CD14-positive monocyte (primary cell): Measurements from ENCODE around the gene PCDHAC2. TPM values are rescaled to one million over a fixed set of nuclear protein-coding genes. Genes with fewer than 3 reads are reported as not detected.

Experiments used
- DNase-seq, 3 donors: peaks; one replicate each; pipeline ENCODE4 v3.0.0-alpha.2; 2011 to 2022
- H2AFZ ChIP-seq: 2 replicates; pipeline ENCODE4 v1.6.0; 2012; ENCODE audit warnings: mild to moderate bottlenecking, low read depth, low read length, inconsistent platforms; ENCODE audit not compliant: insufficient read depth, poor library complexity, severe bottlenecking
- H3K27ac ChIP-seq, 2 donors: 1 replicate in 1 of 2; 2 replicates in 1 of 2; pipeline ENCODE4 v1.5.1; 2012 to 2013; ENCODE audit warnings: low read length in 2 of 2, control low read depth in 1 of 2, inconsistent platforms in 1 of 2, low read depth in 1 of 2, mild to moderate bottlenecking in 1 of 2
- H3K27me3 ChIP-seq, 2 donors: one replicate each; pipeline versions ENCODE4 v1.6.0 to v1.6.1; 2011 to 2013; ENCODE audit warnings: low read length in 2 of 2; ENCODE audit not compliant: control insufficient read depth in 2 of 2, insufficient read depth in 2 of 2
- H3K36me3 ChIP-seq, 2 donors: replicated peaks in 1 of 2; 1 replicate in 1 of 2; 2 replicates in 1 of 2; pipeline versions ENCODE4 v1.5.1 to v1.6.1; 2012 to 2013; ENCODE audit warnings: low read length in 2 of 2, control low read depth in 1 of 2, inconsistent platforms in 1 of 2, mild to moderate bottlenecking in 1 of 2; ENCODE audit not compliant: insufficient read depth in 2 of 2, control insufficient read depth in 1 of 2
- H3K4me1 ChIP-seq, 2 donors: 1 replicate in 1 of 2; 2 replicates in 1 of 2; pipeline versions ENCODE4 v1.5.1 to v1.6.1; 2012 to 2013; ENCODE audit warnings: low read length in 2 of 2, control low read depth in 1 of 2, inconsistent platforms in 1 of 2, mild to moderate bottlenecking in 1 of 2, moderate library complexity in 1 of 2; ENCODE audit not compliant: insufficient read depth in 2 of 2, control insufficient read depth in 1 of 2
- H3K4me2 ChIP-seq: replicated peaks from 2 replicates; pipeline ENCODE3; 2012; ENCODE audit warnings: low read length, moderate library complexity, mild to moderate bottlenecking; ENCODE audit not compliant: poor library complexity, severe bottlenecking; ENCODE audit errors: extremely low read depth
- H3K4me3 ChIP-seq, 3 experiments: fragments of 200-600 bp in 1 of 3; sonication (generic) in 1 of 3; replicated peaks in 1 of 3; 1 replicate in 2 of 3; 2 replicates in 1 of 3; pipeline ENCODE4 v1.5.1; 2011 to 2013; ENCODE audit warnings: low read length in 3 of 3, mild to moderate bottlenecking in 3 of 3, control low read depth in 2 of 3, low read depth in 2 of 3, inconsistent platforms in 1 of 3, moderate library complexity in 1 of 3
- H3K79me2 ChIP-seq: 2 replicates; pipeline ENCODE4 v1.6.0; 2012; ENCODE audit warnings: mild to moderate bottlenecking, control low read depth, inconsistent platforms, low read length, moderate library complexity; ENCODE audit not compliant: insufficient read depth
- H3K9ac ChIP-seq: 2 replicates; pipeline ENCODE4 v1.6.0; 2017; ENCODE audit warnings: low read length, mild to moderate bottlenecking; ENCODE audit not compliant: insufficient read depth, poor library complexity, severe bottlenecking
- H3K9me3 ChIP-seq, 2 donors: replicated peaks in 1 of 2; 1 replicate in 1 of 2; 2 replicates in 1 of 2; pipeline versions ENCODE4 v1.5.1 to v1.6.1; 2012 to 2013; ENCODE audit warnings: low read length in 2 of 2, control low read depth in 1 of 2; ENCODE audit not compliant: control insufficient read depth in 1 of 2, insufficient read depth in 1 of 2
- H4K20me1 ChIP-seq: 2 replicates; pipeline ENCODE4 v1.6.0; 2012; ENCODE audit warnings: mild to moderate bottlenecking, low read length, control low read depth, moderate library complexity; ENCODE audit not compliant: insufficient read depth
- H3K27ac Mint-ChIP-seq, 7 donors: one replicate each; pipeline ENCODE4 v1.8.0; 2020; ENCODE audit warnings: mild to moderate bottlenecking in 7 of 7, mixed read lengths in 7 of 7, moderate library complexity in 6 of 7, inconsistent platforms in 2 of 7
- H3K27me3 Mint-ChIP-seq, 3 donors: one replicate each; pipeline ENCODE4 v1.8.0; 2021 to 2022; ENCODE audit warnings: low read depth in 3 of 3, mild to moderate bottlenecking in 3 of 3, mixed read lengths in 3 of 3, moderate library complexity in 3 of 3, inconsistent platforms in 1 of 3
- H3K36me3 Mint-ChIP-seq, 2 donors: one replicate each; pipeline ENCODE4 v1.8.0; 2020; ENCODE audit warnings: mixed read lengths in 2 of 2, inconsistent platforms in 1 of 2, mild to moderate bottlenecking in 1 of 2
- H3K4me1 Mint-ChIP-seq: one replicate; pipeline ENCODE4 v1.8.0; 2020; ENCODE audit warnings: mild to moderate bottlenecking, mixed read lengths
- H3K4me3 Mint-ChIP-seq, 2 donors: one replicate each; pipeline ENCODE4 v1.8.0; 2020; ENCODE audit warnings: mild to moderate bottlenecking in 2 of 2, mixed read lengths in 2 of 2, moderate library complexity in 1 of 2
- H3K9me3 Mint-ChIP-seq, 7 donors: one replicate each; pipeline ENCODE4 v1.8.0; 2020 to 2022; ENCODE audit warnings: mixed read lengths in 7 of 7, mild to moderate bottlenecking in 6 of 7, moderate library complexity in 6 of 7, inconsistent platforms in 2 of 7
- WGBS: methylation state at CpG from one replicate; pipeline ENCODE4 v1.1.5; 2013; ENCODE audit warnings: missing lambda C conversion rate; ENCODE audit not compliant: insufficient coverage; 5-methylcytosine and 5-hydroxymethylcytosine counted together
- intact Hi-C, 2 donors: fragments of 100-400 bp; cut with micrococcal nuclease; formaldehyde crosslinking; loops; one replicate each; pipeline versions ENCODE4 v1.15.0 to v1.15.1; 2023
- polyA plus RNA-seq, 3 donors: library from polyadenylated mRNA; depleted of rRNA in 1 of 3; unstranded in 2 of 3; stranded (reverse) in 1 of 3; fragments of 300-500 nt in 2 of 3; fragments of >200 nt in 1 of 3; fragmentation: Illumina TruSeq in 2 of 3; gene quantifications; 1 replicate in 2 of 3; 2 replicates in 1 of 3; pipeline ENCODE4 v1.2.3, GENCODE V29; 2012 to 2021
- TF ChIP-seq, protein P1 (sequence below): fragments of 200-600 bp; IDR thresholded peaks from one replicate; pipeline ENCODE4 v1.8.0; 2022; ENCODE audit warnings: antibody characterized with exemption, mild to moderate bottlenecking

The PCDHAC2 gene
- polyA plus RNA-seq, 3 donors = not detected

DNA sequence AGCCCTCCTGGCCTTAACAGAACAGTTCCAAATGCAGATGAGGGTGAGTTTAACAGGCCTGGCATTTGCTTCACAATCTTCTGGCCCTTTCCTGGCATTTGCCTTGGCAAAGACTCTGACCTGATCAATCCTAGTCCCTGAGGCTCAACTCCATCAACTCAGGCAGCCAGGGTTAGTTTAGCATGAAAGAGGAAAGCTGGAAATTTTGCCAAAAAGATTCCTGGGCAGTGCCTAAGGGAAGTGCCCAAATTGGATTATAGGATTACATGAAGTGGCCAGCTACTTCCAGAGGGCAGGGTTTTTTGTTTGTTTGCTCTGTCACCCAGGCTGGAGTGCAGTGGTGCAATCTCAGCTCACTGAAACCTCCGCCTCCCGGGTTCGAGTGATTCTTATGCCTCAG, 36.8 kb downstream of the PCDHAC2 start:
- H3K4me3 Mint-ChIP-seq = no peak overlapping the region
- WGBS = no CpG with 5 or more reads among the region's 3 CpGs
- H3K36me3 Mint-ChIP-seq = no peaks in the 10 kb centered on the region

DNA sequence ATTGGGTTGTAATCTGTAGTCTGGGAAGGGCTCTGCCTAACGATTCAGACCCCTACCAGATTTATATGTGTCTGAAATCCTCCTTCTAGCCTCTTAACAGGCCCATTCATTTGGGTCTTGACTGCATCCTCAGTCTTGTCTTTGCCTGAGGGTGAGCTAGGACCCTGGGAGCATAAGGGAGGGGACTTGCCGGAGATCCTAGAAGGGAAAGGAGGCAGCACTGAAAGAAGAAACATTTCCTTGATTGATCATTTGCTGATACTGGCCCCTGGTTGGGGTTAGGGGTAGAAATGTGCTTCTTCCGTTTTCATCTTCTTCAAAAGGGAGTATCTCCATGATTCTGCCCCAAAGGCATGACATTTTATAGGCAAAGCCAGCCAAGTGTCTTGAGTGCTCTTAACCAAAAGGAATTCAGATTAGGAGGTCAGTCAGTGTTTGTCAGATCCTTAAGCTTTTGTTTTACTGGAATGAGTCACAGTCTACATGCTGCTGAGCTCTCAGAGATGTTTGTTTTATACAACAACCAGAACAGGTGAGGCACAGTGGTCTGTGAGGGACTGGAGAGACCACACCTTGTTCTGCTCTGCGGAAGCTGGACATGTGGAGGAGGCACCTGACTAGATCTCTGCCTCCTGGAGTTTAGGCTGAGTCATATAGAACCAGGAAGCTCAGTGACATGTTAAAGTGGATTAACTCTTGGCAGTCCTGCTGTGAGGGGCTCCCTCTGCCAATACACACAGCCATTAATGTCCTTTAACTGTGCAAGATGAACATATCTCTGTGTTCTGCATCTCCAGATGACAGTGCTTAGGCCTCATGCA, 37.7 kb downstream of the PCDHAC2 start:
- Histone ChIP-seq H3K79me2 (no peaks in the 10 kb centered on the region), H3K27ac (no peak overlapping the region), H3K27me3 (peaks cover 4 to 17% of the 10 kb centered on the region in 2 donors), H4K20me1 (no peaks in the 10 kb centered on the region), H3K4me1 (no peaks in the 10 kb centered on the region), H3K9ac (no peak overlapping the region), H3K9me3 (peaks cover 4 to 12% of the 10 kb centered on the region in 2 donors), H2AFZ (no peak overlapping the region), H3K36me3 (no peaks in the 10 kb centered on the region), H3K4me2 (no peak overlapping the region), H3K4me3 (no peak overlapping the region)
- H3K27me3 Mint-ChIP-seq = peaks cover 12 to 23% (median 18%) of the 10 kb centered on the region in 3 donors
- peaks cover 11 to 22% (median 16%) of the 10 kb centered on the region in 7 donors for H3K9me3 Mint-ChIP-seq
- H3K27ac Mint-ChIP-seq = no peak overlapping the region
- no peak overlapping the region for H3K4me3 Mint-ChIP-seq
- 42% methylated on average over 2 of the region's 4 CpGs for WGBS
- no peaks in the 10 kb centered on the region for H3K4me1 Mint-ChIP-seq
- TF ChIP-seq, protein P1, sequence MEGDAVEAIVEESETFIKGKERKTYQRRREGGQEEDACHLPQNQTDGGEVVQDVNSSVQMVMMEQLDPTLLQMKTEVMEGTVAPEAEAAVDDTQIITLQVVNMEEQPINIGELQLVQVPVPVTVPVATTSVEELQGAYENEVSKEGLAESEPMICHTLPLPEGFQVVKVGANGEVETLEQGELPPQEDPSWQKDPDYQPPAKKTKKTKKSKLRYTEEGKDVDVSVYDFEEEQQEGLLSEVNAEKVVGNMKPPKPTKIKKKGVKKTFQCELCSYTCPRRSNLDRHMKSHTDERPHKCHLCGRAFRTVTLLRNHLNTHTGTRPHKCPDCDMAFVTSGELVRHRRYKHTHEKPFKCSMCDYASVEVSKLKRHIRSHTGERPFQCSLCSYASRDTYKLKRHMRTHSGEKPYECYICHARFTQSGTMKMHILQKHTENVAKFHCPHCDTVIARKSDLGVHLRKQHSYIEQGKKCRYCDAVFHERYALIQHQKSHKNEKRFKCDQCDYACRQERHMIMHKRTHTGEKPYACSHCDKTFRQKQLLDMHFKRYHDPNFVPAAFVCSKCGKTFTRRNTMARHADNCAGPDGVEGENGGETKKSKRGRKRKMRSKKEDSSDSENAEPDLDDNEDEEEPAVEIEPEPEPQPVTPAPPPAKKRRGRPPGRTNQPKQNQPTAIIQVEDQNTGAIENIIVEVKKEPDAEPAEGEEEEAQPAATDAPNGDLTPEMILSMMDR = no peak
- no peak for DNase-seq
- H3K36me3 Mint-ChIP-seq = no peaks in the 10 kb centered on the region
- intact Hi-C loops = no loop called here

More for the DNA sequence above, 36.8 kb downstream of the PCDHAC2 start:
- no peaks in the 10 kb centered on the region for H3K79me2 ChIP-seq
- no peak overlapping the region for H3K27ac ChIP-seq
- peaks cover 4 to 17% of the 10 kb centered on the region in 2 donors for H3K27me3 ChIP-seq
- no peaks in the 10 kb centered on the region for H3K36me3 ChIP-seq
- no peak overlapping the region for H3K9ac ChIP-seq
- no peak overlapping the region for H2AFZ ChIP-seq
- no peak overlapping the region for H3K4me3 ChIP-seq
- no peak overlapping the region for H3K27ac Mint-ChIP-seq
- no peak for DNase-seq
- TF ChIP-seq, protein P1 = no peak
- peaks cover 11 to 22% (median 16%) of the 10 kb centered on the region in 7 donors for H3K9me3 Mint-ChIP-seq
- peaks cover 4 to 12% of the 10 kb centered on the region in 2 donors for H3K9me3 ChIP-seq
- no peak overlapping the region for H3K4me2 ChIP-seq
- peaks cover 12 to 23% (median 18%) of the 10 kb centered on the region in 3 donors for H3K27me3 Mint-ChIP-seq
- H3K4me1 ChIP-seq = no peaks in the 10 kb centered on the region
- H4K20me1 ChIP-seq = no peaks in the 10 kb centered on the region
- no peaks in the 10 kb centered on the region for H3K4me1 Mint-ChIP-seq
- intact Hi-C loops = no loop called here
